ENCODE data around the gene TSPAN17.

Gene TSPAN17

DNA sequence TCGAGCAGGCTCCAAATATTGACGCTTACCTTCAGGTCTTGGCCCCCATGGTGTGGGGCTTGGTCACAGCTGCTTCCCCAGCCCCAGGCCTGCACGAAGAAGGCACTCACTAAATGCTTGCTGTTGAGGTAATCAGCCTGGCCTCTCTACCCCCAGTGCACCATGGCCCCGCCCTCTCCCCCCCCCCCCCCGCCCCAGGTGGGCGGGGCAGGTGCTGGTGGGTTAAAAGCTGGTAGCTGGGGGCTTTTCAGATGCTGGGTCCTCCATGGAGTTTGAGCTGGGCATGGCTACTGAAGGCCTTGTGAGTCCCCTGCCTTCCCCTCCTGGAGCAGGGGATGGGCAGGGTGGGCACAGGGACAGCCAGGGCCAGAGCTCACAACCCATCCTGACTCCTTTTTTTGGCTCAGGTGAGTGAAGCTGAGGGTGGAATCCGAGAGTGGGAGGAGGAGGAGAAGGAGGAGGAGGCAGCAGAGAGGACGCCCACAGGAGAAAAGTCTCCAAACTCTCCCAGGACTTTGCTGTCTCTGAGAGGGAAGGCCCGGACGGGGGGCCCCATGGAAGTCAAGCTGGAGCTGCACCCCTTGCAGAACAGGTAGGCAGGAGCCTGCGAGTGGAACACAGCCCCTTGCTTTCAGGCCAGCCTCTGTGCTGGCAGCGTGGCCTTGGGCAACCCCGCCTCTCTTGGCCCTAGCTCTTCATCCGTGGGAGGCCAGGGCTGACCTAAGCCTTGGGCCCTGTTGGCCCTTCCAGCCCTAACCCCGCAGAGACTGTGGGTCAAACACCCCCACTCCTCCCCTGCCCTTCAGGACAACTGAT lies 4.4 kb upstream of the TSPAN17 start:
- no peak for DNase-seq (ENCODE audit: low read depth)

DNA sequence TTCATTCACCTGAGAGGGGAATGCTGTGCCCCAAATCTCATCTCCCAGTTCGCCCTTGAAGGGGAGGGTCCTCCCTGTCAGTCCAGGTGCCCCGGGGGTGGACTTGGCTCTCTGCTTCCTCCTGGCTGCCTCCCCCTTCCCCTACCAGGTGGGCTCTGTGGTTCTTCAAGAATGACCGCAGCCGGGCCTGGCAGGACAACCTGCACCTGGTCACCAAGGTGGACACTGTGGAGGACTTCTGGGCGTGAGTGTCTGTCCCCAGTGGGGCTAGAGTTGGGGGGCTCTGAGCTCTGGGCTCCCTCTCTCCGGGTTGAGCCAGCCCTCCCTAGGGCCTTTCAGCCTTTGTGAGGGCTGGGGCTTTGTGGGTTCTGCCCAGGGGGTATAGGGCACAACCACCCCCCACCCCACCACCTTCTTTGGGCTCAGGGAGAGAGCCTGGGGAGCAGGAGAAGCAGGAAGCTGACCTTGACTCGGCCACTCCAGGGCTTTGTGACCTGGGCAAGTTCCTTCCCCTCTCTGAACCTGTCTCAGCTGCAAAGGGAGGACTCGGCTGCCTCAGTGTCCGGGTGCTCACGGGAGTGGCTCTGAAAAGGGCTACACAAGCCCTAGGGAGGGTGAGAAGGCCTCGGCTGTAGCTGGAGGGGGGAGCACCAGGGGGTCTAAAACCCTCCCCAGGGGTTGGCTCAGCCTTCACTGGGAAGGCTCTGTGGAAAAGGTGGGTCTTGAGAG lies 3.6 kb upstream of the TSPAN17 start:
- DNase-seq (ENCODE audit: low read depth): no peak

DNA sequence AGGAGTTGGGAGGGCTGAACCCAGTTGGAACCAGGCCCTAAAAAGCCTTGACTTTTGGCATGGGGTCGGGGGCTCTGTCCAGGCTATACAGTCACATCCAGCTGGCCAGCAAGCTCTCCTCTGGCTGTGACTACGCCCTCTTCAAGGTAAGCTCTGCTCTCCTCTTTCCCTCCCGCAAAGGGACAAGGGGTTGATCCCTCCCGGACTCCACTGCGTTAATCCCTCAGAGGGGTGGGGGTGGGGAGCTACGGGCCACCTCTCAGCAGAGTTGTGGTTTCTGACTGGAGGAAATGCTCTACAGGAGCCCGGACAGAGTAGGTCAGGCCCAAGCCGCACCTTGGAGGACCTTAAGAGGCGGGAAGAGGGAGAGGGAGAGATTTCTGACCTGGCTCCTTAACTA lies 3.0 kb upstream of the TSPAN17 start:
- no peak for DNase-seq (ENCODE audit: low read depth)

DNA sequence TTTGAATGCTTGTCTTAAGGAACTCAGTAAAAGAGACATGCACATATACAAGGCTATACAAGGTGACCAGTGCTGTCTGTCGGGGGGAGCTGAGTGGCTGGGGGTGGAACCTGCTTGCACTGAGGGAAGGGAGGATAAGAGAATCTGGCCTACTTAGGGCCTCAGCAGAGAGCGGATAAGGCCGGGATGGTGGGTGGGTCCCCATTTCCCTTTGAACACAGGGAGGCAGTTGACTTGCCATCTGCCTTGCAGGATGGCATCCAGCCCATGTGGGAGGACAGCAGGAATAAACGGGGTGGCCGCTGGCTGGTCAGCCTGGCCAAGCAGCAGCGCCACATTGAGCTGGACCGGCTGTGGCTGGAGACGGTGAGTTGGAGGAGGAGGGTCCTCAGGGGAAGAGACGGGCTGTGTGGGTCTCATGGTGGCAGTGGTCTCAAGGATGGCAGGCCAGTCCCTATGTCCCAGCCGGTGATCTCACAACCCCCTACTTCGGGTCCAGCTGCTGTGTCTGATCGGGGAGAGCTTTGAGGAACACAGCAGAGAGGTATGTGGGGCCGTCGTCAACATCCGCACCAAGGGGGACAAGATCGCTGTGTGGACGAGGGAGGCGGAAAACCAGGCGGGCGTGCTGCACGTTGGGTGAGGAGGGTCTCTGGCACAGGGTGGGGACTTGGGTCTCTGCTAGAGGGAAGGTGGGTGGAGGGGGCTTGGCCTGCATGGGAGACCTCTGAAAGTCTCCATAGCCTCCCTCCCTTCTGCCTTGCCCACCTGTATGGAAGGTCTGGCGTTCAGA lies 2.2 kb upstream of the TSPAN17 start:
- no peak for DNase-seq (ENCODE audit: low read depth)

DNA sequence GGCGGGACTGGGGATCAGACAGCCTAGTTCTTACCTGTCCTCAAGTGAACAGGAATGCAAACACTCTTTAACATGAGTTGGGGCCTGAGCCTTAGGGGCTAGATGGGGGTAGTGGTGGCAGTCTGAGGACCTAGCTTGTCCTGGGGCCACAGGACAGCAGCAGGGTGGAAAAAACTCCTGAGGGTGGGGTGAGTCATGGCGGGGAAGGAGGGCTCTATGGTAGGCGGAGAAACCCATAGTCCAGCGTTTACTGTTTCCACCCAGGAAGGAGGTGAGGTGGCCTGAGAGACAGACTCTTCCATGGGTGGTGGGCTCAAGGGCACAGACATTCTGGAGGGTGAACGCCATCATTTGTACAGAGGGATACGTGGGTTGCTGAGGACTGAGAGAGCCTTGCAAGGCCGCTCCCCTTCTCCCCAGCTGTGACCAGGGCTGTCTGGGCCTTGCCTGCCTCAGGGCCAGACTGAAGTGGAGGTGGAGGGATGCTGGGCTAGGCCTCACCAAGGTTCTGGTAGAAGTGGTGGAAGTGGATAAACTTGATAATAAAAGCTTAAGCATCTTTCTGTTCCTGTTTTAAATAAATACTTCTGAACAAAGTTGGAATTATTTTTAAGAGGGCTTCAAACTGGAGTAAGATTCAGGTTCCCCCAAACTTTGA lies 1.1 kb upstream of the TSPAN17 start:
- DNase-seq (ENCODE audit: low read depth): no peak

DNA sequence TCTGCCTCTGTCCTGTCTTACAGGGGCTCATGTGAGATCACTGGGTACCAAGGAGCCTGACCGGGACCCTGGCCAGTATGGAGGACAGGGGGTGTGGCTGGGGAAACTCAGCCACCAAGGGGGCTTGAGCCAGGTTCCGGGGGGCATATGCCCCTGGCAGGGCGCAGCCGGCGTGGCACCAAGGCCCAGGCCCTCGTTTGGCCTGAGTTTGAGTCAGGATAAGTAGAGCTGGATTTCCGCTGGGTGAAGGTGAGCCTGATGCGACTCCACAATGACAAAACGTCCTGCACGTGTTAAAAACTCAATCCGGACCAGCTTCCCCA lies 616 bp upstream of the TSPAN17 start:
- no peak for DNase-seq (ENCODE audit: low read depth)

DNA sequence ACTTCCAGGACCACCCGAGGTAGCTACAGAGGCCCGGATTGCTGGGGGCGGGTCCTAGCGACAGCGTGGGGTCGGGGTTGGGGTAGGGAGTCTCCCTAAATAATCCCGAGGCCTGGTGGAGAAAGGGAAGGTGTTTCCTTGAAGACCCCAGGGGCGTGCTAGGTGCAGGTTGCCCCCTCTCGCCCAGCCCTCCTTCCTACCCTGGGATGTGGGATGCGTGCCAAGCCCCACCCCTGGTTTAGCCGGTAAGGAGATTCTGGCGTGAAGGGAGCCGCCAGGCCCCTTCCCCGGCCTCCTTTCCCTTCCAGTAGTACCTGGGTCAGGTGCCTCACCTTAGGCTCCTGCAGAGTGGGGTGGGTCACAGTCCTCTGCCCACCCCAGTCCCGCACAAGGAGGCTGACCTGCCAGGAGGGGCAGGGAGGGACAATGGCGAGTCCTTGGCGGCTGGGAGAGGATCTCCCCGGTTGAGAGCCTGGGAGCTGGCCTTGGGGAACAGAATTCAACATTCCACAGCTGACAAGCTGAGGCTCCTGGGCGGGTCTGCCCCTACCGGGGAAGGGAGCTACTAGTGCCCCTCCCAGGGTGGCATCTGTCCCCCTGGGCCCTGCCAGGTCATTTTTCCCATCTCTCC lies 674 bp downstream of the TSPAN17 start:
- no peak for DNase-seq (ENCODE audit: low read depth)

DNA sequence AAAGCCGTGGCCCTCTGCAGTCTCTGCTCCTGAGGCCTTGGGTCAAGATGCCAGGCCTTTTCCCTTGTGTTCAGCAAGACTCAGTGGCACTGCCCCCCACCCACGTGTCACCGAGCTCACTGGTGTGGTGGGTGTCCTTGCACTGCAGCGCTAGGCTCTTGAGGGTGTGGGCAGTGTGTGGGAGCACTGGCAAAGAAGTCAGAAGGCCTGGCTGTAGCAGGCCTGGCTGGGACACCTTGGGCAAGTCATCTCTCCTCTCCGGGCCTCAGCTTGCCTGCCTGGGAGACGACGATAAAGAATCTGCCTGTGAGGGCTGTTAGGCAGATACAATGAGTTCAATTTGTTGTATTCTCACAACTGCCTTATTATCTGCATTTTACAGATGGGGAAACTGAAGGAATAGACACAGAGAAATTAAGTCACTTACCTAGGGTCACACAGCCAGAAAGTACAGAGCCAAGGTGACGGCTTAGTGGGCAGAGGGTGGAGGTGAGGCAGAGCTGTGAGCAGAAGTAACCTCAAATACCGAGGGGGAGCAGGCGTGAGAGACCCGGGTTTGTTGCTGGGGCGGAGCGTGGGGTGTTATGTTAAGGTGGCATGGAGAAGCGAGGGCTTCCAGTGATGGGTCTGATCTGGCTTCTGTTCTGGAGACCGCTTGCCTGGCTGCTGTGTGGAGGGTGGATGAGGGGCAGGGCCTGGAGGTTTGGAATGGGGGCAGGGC lies 1.4 kb downstream of the TSPAN17 start:
- no peak for DNase-seq (ENCODE audit: low read depth)

DNA sequence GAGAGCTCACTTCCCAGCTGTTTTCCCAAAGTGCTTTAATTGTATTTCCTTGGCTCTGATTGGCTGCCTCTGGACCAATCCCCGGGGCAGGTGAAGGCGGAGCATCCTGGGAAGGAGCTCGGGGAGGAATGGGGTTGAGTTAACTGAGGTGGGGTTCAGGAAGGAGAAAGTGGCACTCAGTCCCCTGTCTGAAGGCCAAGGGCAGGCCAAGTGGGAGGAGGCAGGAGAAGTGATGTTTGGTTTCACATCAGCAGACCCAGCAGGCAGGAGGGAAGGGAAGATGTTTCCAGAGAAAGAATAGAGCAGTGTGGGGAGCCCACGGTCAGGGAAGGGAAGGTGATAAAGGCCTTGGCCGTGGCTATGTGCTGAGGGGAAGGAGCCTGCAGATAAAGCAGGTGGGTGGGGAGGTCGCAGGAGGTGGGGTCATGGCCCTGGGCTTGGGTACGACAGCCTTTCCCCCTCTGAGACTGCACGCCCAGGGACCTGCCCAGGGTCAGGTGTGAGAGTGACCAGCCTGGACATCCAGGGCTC lies 3.1 kb downstream of the TSPAN17 start:
- no peak for DNase-seq (ENCODE audit: low read depth)

DNA sequence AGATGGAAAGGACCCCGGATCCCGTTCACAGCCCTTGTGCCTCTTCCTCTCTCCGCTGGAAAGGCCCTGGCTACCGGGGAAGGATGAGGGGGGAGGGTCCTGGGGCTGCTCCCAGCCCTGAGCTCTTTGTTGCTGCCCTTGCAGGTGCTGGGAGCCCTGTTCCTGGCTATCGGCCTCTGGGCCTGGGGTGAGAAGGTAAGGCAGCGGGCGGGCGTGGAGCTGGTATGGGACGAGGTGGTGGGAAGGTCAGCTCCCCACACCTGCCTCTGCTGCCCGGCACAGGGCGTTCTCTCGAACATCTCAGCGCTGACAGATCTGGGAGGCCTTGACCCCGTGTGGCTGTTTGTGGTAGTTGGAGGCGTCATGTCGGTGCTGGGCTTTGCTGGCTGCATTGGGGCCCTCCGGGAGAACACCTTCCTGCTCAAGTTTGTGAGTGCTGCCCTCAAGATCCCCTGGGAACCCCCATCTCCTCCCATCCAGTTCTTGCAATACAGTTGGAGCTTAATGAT lies 4.2 kb downstream of the TSPAN17 start:
- DNase-seq (ENCODE audit: low read depth): no peak

DNA sequence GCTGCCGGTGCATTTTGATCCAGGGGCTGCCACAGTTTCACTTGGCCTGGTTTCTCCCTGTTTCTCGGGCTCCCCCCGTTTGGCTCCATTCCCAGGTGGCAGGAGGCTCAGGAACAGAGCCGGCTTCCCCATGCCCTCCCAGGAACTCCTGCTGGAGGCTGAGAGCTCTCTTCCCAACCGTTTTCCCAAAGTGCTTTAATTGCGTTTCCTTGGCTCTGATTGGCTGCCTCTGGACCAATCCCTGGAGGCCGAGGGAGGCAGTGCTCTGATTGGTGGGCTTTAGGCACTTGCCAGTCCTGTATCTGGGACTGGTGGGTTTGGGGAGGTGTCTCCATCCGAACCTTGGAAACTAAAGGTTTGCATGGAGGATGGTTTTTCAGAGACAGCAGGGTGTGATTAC lies 4.9 kb downstream of the TSPAN17 start:
- no peak for DNase-seq (ENCODE audit: low read depth)

DNA sequence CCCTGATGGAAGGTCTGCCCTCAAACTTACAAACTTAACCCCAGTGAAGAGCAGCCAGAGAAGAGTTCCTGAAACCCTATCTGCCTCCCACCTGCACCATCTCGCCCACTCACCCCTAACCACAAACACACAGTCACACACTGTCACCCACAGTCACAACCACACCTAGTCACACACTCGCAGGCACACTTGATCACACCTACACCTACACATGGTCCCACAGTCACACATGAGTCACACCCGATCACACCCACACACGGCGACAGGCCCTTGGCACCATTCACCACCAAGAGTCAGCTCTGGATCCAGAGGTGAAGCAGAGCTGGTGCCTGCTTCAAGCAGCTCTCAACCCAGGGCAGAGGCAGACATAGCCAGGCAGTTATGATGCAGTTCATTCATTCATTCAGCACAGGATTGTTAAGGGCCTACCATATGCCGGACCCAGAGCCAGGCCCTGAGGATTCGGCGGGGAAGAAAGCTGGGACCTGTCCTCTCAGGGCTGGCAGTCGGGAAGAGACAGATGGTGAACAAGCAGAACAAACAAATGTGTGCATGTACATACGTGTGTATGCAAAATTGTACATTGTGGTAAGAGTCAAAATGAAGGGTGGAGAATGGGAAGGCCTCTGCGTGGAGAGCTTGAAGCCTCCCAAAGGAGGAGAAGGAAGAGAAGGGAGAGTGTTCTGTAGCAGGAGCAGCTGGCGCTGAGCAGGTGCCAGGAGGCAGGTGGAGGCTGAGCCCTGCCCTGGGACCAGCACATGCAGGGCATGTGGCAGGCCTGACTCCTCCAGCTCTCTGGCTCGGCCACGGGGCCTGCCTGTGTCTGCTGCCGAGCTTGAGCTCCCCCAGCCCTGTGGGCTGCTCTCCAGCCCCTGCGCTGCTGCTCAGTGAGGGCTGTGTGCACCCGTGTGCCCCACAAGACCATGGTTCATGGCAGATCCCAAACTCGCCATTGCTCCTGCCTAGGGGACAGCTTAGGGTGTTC lies 6.4 kb downstream of the TSPAN17 start:
- DNase-seq (ENCODE audit: low read depth): peak; percentile 81

DNA sequence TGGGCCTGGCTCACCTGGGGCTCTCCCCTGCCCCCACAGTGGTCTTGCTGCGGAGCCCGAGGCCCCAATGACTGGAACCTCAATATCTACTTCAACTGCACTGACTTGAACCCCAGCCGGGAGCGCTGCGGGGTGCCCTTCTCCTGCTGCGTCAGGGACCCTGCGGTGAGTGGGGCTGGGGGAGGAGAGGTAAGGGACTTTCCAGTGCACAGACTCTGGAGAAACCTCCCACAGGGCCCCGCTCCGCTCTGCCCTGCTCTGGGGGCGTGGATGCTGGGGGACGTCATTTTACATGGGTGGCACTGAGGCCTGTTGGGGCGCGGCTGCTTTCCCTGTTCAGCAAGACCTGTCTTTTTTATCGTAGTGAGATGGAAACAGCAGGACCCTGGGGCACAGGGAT lies 7.6 kb downstream of the TSPAN17 start:
- DNase-seq (ENCODE audit: low read depth): no peak

DNA sequence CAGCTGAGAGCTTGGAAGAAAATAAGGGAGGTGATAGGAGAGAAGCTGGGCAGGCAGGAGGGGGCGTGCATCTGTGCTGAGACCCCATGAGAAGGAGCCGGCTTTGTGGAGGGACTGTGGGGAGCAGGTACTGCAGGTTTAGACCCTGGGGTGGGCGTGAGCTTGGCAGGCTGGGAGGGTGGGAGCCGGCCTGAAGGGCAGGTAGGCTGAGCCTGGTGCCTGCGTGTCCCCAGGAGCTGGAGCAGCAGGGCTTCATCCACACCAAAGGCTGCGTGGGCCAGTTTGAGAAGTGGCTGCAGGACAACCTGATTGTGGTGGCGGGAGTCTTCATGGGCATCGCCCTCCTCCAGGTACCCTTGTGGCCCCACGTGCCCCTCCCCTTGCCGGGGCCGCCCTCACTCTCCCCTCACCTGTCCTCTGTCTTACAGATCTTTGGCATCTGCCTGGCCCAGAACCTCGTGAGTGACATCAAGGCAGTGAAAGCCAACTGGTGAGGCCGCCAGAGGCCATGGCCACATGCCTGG lies 9.2 kb downstream of the TSPAN17 start:
- no peak for DNase-seq (ENCODE audit: low read depth)

DNA sequence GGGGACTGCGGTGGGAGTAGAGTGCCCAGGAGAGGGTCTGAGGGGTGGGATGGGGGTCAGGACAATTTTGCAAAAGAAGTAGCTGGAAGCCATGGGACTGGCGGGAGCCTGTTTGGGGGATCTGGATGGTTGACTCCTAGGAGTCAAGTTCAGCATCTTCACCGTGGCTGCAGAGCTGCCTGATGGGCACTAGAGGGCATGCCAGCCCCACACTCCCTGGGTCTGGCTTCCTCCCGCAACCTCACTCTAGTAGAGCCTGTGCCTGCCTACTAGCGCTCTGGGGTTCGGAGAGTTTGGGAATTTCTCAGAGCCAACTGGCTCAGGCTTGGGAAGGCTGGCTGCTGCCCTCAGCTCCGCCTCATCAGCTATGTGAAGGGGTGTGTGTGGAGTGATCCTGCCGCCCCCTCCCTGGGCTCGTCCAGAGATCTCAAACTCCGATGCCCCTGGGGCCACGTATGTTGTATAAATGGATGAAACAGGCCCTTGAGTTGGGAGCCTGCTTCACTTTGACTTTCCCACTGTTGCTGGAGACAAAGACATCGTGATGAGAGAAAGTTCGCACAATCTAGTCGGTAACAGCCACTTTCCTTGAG lies 10.8 kb downstream of the TSPAN17 start:
- peak; percentile 40 for DNase-seq (ENCODE audit: low read depth)

DNA sequence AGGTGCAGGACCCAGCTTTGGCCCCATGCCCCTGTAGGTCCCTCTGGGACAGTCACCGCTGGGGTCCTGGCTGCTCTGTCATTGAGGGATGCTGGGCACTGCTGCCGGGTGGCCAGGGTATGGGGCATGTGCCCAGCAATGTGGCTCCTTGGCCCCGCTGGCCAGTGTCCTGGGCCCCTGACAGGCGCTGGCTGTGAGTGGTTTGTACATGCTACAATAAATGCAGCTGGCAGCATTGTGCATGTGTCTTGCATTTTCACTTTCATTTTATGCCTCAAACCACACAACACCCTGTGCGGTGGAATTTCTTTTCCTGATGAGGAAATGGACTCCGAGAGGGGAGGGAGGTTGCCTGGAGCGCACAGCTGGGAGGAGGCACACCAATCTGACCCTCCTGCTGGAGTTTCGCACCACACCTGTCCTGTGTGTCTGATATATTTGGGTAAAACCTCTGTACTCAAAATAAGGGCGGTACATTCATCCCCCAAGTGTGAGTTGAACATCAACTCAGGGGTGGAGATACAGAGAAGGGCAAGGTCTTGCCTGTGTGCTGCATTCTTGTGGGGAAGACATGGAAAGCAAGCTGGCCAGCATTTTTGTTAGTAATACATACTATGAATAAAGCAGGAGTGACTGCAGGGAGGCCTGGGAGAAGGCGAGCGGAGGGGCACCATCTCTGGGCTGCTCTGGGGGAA lies 11.7 kb downstream of the TSPAN17 start:
- DNase-seq (ENCODE audit: low read depth): no peak

DNA sequence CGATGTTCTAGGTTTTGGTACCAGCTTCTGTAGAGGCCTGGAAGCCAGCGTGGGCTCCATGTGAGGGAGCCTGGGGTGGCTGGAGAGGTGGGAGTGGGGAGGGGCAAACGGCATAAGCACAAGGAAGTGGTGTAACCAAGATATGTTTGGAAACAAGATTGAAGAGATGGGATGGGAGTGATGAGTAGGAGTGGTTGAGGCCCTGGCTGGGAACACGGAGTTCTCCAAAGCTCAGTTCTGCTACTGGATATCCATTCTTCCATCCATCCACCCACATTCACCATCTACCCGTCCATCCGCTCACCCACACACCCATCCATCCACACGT lies 12.2 kb downstream of the TSPAN17 start:
- no peak for DNase-seq (ENCODE audit: low read depth)

DNA sequence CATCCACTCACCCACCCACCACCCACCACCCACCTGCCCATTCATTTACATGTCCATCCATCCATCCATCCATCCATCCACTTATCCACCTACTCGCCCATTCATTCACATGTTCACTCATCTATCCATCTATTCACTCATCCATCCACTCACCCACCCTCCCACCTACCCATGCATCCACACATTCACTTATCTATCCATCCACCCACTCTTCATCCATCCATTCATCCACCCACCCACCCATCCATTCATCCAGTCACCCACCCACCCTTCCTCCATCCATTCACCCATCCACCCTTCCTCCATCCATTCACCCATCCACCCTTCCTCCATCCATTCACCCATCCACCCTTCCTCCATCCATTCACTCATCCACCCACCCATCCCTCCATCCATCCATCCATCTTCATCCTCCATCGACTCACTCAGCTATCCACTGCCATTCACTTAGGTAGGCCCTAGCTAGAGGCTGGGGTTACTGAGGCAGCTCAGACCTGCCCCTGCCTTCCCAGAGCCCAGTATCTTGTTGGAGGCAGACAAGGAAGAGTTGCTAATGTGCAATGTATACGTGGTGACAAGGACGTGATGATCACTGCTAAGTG lies 12.7 kb downstream of the TSPAN17 start:
- DNase-seq (ENCODE audit: low read depth): no peak

Measured in activated T-helper 9 cell treated with anti-CD3 and anti-CD28 coated beads, Interleukin-2, amount 50 U/mL, for 16 hours (primary cell).